ENCODE data around the gene CEP44.

Gene CEP44

GRCh38 chr4:174265916-174266315, 17.8 kb upstream of the CEP44 start:
- no peak overlapping the region for H2AK5ac ChIP-seq (ENCODE audit: low read length)
- peaks cover 2% of the 10 kb centered on the region in 2 experiments for H3K36me3 ChIP-seq (ENCODE audit: control insufficient read depth in 1 of 2, insufficient read depth in 2 of 2, low read length in 2 of 2)
- H3K4me1 ChIP-seq (ENCODE audit: control insufficient read depth in 1 of 2, insufficient read depth in 2 of 2, low read length in 2 of 2): no peaks in the 10 kb centered on the region
- H3K27me3 ChIP-seq (ENCODE audit: insufficient read depth, low read length): no peaks in the 10 kb centered on the region
- H3K9ac ChIP-seq (ENCODE audit: low read length): no peak overlapping the region
- H4K12ac ChIP-seq (ENCODE audit: low read depth, low read length): no peak overlapping the region
- H3K9me3 ChIP-seq (ENCODE audit: insufficient read depth, low read depth, low read length): no peaks in the 10 kb centered on the region
- no peak overlapping the region for H2BK5ac ChIP-seq (ENCODE audit: low read depth, low read length, poor library complexity)
- no peaks in the 10 kb centered on the region for H3K79me1 ChIP-seq (ENCODE audit: low read length)
- H3K14ac ChIP-seq (ENCODE audit: low read length): no peak overlapping the region
- no peak overlapping the region for H4K8ac ChIP-seq (ENCODE audit: low read depth, low read length)
- no peak overlapping the region for H2BK120ac ChIP-seq (ENCODE audit: insufficient read depth, low read length, poor library complexity)
- no CpG with 5 or more reads among the region's 2 CpGs for WGBS (ENCODE audit: extremely low coverage, insufficient coverage, insufficient read length)
- no peak overlapping the region for H2AFZ ChIP-seq (ENCODE audit: insufficient read depth, low read length, poor library complexity)
- no peak overlapping the region for H3K23ac ChIP-seq (ENCODE audit: low read length)
- H3K79me2 ChIP-seq (ENCODE audit: control insufficient read depth, insufficient read depth, low read length, poor library complexity): no peaks in the 10 kb centered on the region
- no peak overlapping the region for H3K4me3 ChIP-seq (ENCODE audit: low read depth, low read length)
- H3K4me2 ChIP-seq (ENCODE audit: low read length): no peak overlapping the region
- no peak overlapping the region for H3K27ac ChIP-seq (ENCODE audit: low read depth, low read length)
- no peak overlapping the region for H2BK12ac ChIP-seq (ENCODE audit: low read length)
- H3K18ac ChIP-seq (ENCODE audit: low read length): no peak overlapping the region
- no peak for DNase-seq
- no peak overlapping the region for H3K4ac ChIP-seq (ENCODE audit: low read depth, low read length)
- H4K91ac ChIP-seq (ENCODE audit: low read depth, low read length): no peak overlapping the region

GRCh38 chr4:174266416-174266815, 17.3 kb upstream of the CEP44 start:
- H3K4ac ChIP-seq (ENCODE audit: low read depth, low read length): no peak overlapping the region
- no peak overlapping the region for H4K12ac ChIP-seq (ENCODE audit: low read depth, low read length)
- H3K36me3 ChIP-seq (ENCODE audit: control insufficient read depth in 1 of 2, insufficient read depth in 2 of 2, low read length in 2 of 2): peaks cover 2% of the 10 kb centered on the region in 2 experiments
- H2AFZ ChIP-seq (ENCODE audit: insufficient read depth, low read length, poor library complexity): no peak overlapping the region
- no peaks in the 10 kb centered on the region for H3K27me3 ChIP-seq (ENCODE audit: insufficient read depth, low read length)
- H3K79me1 ChIP-seq (ENCODE audit: low read length): no peaks in the 10 kb centered on the region
- H2BK5ac ChIP-seq (ENCODE audit: low read depth, low read length, poor library complexity): no peak overlapping the region
- no peak overlapping the region for H4K91ac ChIP-seq (ENCODE audit: low read depth, low read length)
- no peaks in the 10 kb centered on the region for H3K4me1 ChIP-seq (ENCODE audit: control insufficient read depth in 1 of 2, insufficient read depth in 2 of 2, low read length in 2 of 2)
- no peak overlapping the region for H3K23ac ChIP-seq (ENCODE audit: low read length)
- WGBS (ENCODE audit: extremely low coverage, insufficient coverage, insufficient read length): no CpG with 5 or more reads among the region's 2 CpGs
- no peak overlapping the region for H2BK120ac ChIP-seq (ENCODE audit: insufficient read depth, low read length, poor library complexity)
- H3K14ac ChIP-seq (ENCODE audit: low read length): no peak overlapping the region
- no peaks in the 10 kb centered on the region for H3K79me2 ChIP-seq (ENCODE audit: control insufficient read depth, insufficient read depth, low read length, poor library complexity)
- no peak overlapping the region for H3K4me2 ChIP-seq (ENCODE audit: low read length)
- no peak overlapping the region for H3K27ac ChIP-seq (ENCODE audit: low read depth, low read length)
- no peak for DNase-seq
- H3K9ac ChIP-seq (ENCODE audit: low read length): no peak overlapping the region
- no peaks in the 10 kb centered on the region for H3K9me3 ChIP-seq (ENCODE audit: insufficient read depth, low read depth, low read length)
- H4K8ac ChIP-seq (ENCODE audit: low read depth, low read length): no peak overlapping the region
- H2BK12ac ChIP-seq (ENCODE audit: low read length): no peak overlapping the region
- H3K18ac ChIP-seq (ENCODE audit: low read length): no peak overlapping the region
- no peak overlapping the region for H3K4me3 ChIP-seq (ENCODE audit: low read depth, low read length)
- no peak overlapping the region for H2AK5ac ChIP-seq (ENCODE audit: low read length)

GRCh38 chr4:174273930-174274329, 9.8 kb upstream of the CEP44 start:
- H4K91ac ChIP-seq (ENCODE audit: low read depth, low read length): no peak overlapping the region
- H3K9ac ChIP-seq (ENCODE audit: low read length): no peak overlapping the region
- H3K36me3 ChIP-seq (ENCODE audit: control insufficient read depth in 1 of 2, insufficient read depth in 2 of 2, low read length in 2 of 2): no peaks in the 10 kb centered on the region
- H3K4ac ChIP-seq (ENCODE audit: low read depth, low read length): no peak overlapping the region
- no peak overlapping the region for H3K4me3 ChIP-seq (ENCODE audit: low read depth, low read length)
- H3K79me1 ChIP-seq (ENCODE audit: low read length): no peaks in the 10 kb centered on the region
- H3K27me3 ChIP-seq (ENCODE audit: insufficient read depth, low read length): no peaks in the 10 kb centered on the region
- no peak for DNase-seq
- H3K23ac ChIP-seq (ENCODE audit: low read length): peak overlapping the region; percentile 17
- no peak overlapping the region for H4K12ac ChIP-seq (ENCODE audit: low read depth, low read length)
- H3K4me1 ChIP-seq (ENCODE audit: control insufficient read depth in 1 of 2, insufficient read depth in 2 of 2, low read length in 2 of 2): no peaks in the 10 kb centered on the region
- H3K18ac ChIP-seq (ENCODE audit: low read length): no peak overlapping the region
- no peak overlapping the region for H3K27ac ChIP-seq (ENCODE audit: low read depth, low read length)
- H3K14ac ChIP-seq (ENCODE audit: low read length): no peak overlapping the region
- no peak overlapping the region for H2AFZ ChIP-seq (ENCODE audit: insufficient read depth, low read length, poor library complexity)
- no peak overlapping the region for H2AK5ac ChIP-seq (ENCODE audit: low read length)
- H3K79me2 ChIP-seq (ENCODE audit: control insufficient read depth, insufficient read depth, low read length, poor library complexity): no peaks in the 10 kb centered on the region
- no peak overlapping the region for H2BK120ac ChIP-seq (ENCODE audit: insufficient read depth, low read length, poor library complexity)
- no peak overlapping the region for H3K4me2 ChIP-seq (ENCODE audit: low read length)
- no CpG with 5 or more reads among the region's 5 CpGs for WGBS (ENCODE audit: extremely low coverage, insufficient coverage, insufficient read length)
- no peak overlapping the region for H4K8ac ChIP-seq (ENCODE audit: low read depth, low read length)
- H2BK12ac ChIP-seq (ENCODE audit: low read length): no peak overlapping the region
- H2BK5ac ChIP-seq (ENCODE audit: low read depth, low read length, poor library complexity): no peak overlapping the region
- no peaks in the 10 kb centered on the region for H3K9me3 ChIP-seq (ENCODE audit: insufficient read depth, low read depth, low read length)

GRCh38 chr4:174274436-174274835, 9.3 kb upstream of the CEP44 start:
- Histone ChIP-seq H4K12ac (ENCODE audit: low read depth, low read length) (no peak overlapping the region), H3K79me1 (ENCODE audit: low read length) (no peaks in the 10 kb centered on the region), H3K27me3 (ENCODE audit: insufficient read depth, low read length) (no peaks in the 10 kb centered on the region), H3K4ac (ENCODE audit: low read depth, low read length) (no peak overlapping the region), H3K27ac (ENCODE audit: low read depth, low read length) (no peak overlapping the region), H3K14ac (ENCODE audit: low read length) (no peak overlapping the region), H4K91ac (ENCODE audit: low read depth, low read length) (no peak overlapping the region), H3K9me3 (ENCODE audit: insufficient read depth, low read depth, low read length) (no peaks in the 10 kb centered on the region), H3K4me3 (ENCODE audit: low read depth, low read length) (no peak overlapping the region), H3K23ac (ENCODE audit: low read length) (no peak overlapping the region), H3K36me3 (ENCODE audit: control insufficient read depth in 1 of 2, insufficient read depth in 2 of 2, low read length in 2 of 2) (no peaks in the 10 kb centered on the region), H3K4me2 (ENCODE audit: low read length) (no peak overlapping the region), H2AFZ (ENCODE audit: insufficient read depth, low read length, poor library complexity) (no peak overlapping the region), H3K9ac (ENCODE audit: low read length) (no peak overlapping the region), H2AK5ac (ENCODE audit: low read length) (no peak overlapping the region), H2BK120ac (ENCODE audit: insufficient read depth, low read length, poor library complexity) (no peak overlapping the region), H2BK5ac (ENCODE audit: low read depth, low read length, poor library complexity) (no peak overlapping the region), H3K4me1 (ENCODE audit: control insufficient read depth in 1 of 2, insufficient read depth in 2 of 2, low read length in 2 of 2) (no peaks in the 10 kb centered on the region), H2BK12ac (ENCODE audit: low read length) (no peak overlapping the region), H3K18ac (ENCODE audit: low read length) (no peak overlapping the region), H4K8ac (ENCODE audit: low read depth, low read length) (no peak overlapping the region), H3K79me2 (ENCODE audit: control insufficient read depth, insufficient read depth, low read length, poor library complexity) (no peaks in the 10 kb centered on the region)
- no peak for DNase-seq
- WGBS (ENCODE audit: extremely low coverage, insufficient coverage, insufficient read length): no CpG with 5 or more reads among the region's 3 CpGs

All from trophoblast cell (in vitro differentiated cells and primary cell).